GM13976 (cell line): ENCODE results near the gene NLRC3.

Experiments
- DNase-seq: peaks from one replicate; pipeline ENCODE4 v3.0.0; 2012; ENCODE audit warnings: low spot score
- in situ Hi-C: fragments of 300-500 bp; cut with MboI; formaldehyde crosslinking; loops from one replicate; pipeline ENCODE4 v1.12.0; 2022; ENCODE audit warnings: low sequenced_read_pairs, mixed read lengths, inconsistent platforms; ENCODE audit not compliant: unreplicated experiment
- TF ChIP-seq, protein P1 (sequence below): IDR thresholded peaks from 2 replicates; pipeline ENCODE4 v1.5.1; 2012; ENCODE audit warnings: borderline replicate concordance, mild to moderate bottlenecking; ENCODE audit not compliant: insufficient read depth; ENCODE audit errors: extremely low read depth, missing control alignments, control extremely low read depth

The NLRC3 gene

DNA sequence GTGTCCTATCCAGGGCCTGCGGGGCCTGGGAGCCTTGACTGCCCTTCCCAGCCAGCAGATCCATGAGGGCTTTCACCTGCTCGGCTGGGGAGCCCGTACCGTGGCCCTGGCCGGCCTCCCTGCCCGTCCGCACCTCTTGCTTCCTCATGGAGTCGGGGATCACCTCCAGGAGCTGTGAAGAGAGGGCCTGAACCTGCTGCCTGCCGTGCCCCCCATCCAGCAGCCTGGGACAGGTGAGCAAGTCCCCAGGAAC lies 12.4 kb downstream of the NLRC3 start:
- TF ChIP-seq, protein P1, sequence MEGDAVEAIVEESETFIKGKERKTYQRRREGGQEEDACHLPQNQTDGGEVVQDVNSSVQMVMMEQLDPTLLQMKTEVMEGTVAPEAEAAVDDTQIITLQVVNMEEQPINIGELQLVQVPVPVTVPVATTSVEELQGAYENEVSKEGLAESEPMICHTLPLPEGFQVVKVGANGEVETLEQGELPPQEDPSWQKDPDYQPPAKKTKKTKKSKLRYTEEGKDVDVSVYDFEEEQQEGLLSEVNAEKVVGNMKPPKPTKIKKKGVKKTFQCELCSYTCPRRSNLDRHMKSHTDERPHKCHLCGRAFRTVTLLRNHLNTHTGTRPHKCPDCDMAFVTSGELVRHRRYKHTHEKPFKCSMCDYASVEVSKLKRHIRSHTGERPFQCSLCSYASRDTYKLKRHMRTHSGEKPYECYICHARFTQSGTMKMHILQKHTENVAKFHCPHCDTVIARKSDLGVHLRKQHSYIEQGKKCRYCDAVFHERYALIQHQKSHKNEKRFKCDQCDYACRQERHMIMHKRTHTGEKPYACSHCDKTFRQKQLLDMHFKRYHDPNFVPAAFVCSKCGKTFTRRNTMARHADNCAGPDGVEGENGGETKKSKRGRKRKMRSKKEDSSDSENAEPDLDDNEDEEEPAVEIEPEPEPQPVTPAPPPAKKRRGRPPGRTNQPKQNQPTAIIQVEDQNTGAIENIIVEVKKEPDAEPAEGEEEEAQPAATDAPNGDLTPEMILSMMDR = no peak
- no peak for DNase-seq
- in situ Hi-C loops = no loop called here

DNA sequence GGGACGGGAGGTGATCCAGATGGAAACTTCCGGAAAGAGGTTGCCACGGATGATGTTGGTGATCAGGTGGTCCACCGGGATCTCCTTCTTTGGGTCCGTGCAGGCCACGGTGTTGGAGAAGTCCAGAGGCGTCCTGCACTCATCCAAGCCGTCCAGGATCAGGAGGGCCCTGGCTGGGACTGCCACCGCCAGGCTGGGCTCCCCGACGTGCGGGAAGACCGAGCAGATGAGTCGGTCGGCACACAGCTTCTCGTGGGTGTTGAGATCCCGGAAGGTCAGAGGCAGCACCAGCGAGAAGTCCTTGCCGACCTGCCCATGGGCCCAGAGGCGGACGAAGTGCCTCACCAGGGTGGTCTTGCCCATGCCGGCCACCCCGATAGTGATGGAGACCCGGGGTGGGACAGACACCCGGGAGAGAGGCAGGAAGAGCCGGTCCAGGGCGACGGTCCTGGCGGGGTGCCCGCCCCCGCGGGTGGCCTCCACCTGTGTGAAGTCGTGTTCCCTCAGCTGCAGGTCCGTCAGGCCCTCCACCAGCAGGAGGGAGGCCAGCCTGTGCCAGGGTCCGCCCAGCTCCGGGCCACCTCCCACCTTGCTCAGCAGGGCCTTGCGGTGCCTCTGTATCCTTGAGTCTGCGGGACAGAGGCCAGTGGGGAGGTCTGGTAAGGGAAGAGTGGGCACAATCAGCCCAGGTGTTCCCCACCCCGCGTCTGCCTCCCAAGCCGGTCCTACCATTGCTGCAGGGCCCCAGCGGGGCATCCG lies 12.9 kb downstream of the NLRC3 start:
- TF ChIP-seq, protein P1 = no peak
- in situ Hi-C loops = no loop called here
- DNase-seq = no peak

DNA sequence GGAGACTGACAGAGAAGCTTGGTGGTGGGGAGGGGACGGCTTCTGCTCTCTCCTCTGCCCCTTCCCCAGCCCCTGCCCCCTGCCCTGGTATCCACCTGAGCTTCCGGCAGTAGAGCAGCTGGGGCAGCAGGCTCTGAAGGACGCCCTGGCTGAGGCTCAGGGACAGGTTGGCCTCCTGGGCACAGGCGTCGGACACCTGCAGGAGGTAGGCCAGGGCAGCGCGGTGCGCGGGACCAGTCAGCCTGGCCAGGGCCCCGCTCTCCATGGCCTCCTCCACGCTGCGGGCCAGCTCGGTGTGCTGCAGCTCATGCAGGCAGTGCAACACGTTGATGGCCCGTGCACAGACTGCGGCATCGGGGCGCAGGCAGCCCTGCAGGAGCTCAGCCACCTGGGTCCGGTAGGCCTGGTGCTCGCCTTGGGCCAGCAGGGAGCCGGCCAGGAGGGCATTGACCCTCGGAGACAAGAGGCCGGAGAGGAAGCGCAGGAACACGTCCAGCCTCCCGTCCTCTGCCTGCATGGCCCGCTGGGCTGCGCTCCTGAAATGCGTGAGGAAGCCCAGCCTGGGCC lies 14.2 kb downstream of the NLRC3 start:
- TF ChIP-seq, protein P1 = no peak
- no peak for DNase-seq
- in situ Hi-C loops = no loop called here

DNA sequence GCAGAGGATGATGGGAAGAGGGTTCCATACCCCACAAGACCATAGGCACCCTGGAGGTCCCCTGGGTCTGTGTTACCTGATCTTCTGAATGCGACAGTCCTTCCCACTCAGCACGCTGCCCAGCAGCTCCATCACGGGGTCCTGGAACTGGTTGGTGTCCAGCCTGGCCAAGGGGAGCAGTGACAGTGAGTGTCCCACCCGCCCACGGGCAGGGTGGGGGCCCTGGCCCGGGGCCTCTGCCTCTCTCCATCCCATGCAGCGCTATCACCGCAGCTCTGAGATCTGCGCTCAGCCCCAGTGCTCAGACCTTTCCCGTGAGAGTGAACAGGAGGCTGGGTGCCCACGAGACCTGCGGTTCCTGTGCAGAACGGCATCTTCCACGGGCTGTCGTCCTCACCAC lies 15.6 kb downstream of the NLRC3 start:
- in situ Hi-C loops = no loop called here
- TF ChIP-seq, protein P1 = no peak
- DNase-seq = no peak

DNA sequence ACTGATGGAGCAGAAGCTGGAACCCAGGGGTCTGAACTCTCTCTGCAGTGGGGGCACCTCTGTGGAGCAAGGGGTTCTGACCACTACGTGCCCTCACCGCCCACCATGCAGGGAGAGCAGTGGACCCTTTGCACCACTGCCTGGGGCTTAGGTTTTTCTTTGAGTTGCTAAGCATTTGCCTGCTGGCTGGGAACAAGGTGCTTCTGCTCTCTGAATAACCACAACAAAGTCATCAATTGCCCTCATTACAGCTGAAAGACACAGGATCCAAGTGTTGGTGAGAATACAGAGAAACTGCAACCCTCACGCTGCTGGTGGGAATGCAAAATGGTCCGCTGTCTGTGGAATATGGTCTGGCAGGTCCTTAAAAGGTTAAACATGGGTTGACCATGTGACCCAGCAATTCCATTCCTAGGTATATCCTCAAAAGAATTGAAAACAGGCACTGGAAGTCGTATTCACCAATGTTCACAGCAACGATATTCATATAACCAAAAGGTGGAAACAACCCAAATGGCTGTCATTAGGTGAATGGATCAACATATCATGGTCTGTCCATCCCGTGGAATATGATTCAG lies 22.8 kb downstream of the NLRC3 start:
- no peak for DNase-seq
- TF ChIP-seq, protein P1 = no peak
- in situ Hi-C loops = no loop called here

DNA sequence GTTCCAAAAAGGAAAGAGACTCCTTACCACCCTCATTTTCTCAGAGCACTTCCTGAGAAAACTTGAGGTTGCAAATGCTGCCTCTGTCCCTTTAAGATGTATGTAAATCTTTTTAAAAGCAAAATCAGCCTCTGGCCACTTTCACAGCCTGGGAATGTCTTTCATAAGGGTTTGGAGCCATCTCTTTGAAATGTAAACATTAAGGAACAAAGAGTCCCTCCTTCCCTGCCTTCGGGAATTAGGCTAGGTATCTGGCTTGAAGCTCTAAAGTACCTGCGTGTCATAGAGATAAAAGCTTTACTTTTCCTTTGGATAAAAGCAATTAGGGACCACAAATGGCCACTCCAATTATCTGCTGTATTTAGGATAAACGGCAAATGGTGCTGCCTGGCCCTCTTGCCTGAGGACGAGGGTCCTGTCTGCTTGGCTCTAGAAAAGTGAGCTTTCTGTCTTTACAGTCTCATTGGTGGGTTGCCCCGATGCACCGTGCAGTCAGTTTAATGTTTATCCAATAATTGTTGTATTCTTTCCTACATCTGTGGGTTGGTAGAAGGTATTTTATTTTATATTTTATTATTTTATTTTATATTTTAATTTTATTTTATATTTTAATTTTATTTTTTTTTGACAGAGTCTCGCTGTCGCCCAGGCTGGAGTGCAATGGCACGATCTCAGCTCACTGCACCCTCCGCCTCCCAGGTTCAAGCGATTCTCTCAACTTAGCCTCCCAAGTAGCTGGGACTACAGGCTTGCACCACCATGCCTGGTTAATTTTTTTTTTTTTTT lies 23.9 kb downstream of the NLRC3 start:
- TF ChIP-seq, protein P1 = no peak
- no peak for DNase-seq
- in situ Hi-C loops = no loop called here
